IMR-90 (cell line): Measurements from ENCODE around the gene STEAP3. TPM values are rescaled to one million over a fixed set of nuclear protein-coding genes. Genes with fewer than 3 reads are reported as not detected.

Experiments used
- ATAC-seq: fragments of 200-7000 bp; cut with Tn5 transposase; 2 replicates; pipeline ENCODE4 v1.9.1; 2020; ENCODE audit warnings: low read depth, mild to moderate bottlenecking, moderate library complexity
- BruUV-seq: library from RNA; stranded (reverse); fragments of 400-500 nt; replicated peaks from 2 replicates; lab custom pipeline; 2021; lab: Mats Ljungman, UMichigan
- CTCF ChIA-PET: fragments of 300-600 bp; formaldehyde crosslinking; extraction: SDS; loops from one replicate; lab custom pipeline; 2021; ENCODE audit warnings: antibody characterized with exemption; lab: Yijun Ruan, JAX
- POLR2A ChIA-PET: fragments of 300-600 bp; sonication (Branson Sonifier 250); formaldehyde crosslinking; loops from one replicate; lab custom pipeline; 2022; ENCODE audit warnings: antibody characterized with exemption; ENCODE audit not compliant: unreplicated experiment; lab: Charles Lee
- DNase-seq: peaks from one replicate; pipeline ENCODE4 v3.0.0; 2013
- H2AFZ ChIP-seq: replicated peaks from 2 replicates; pipeline ENCODE3; 2013; ENCODE audit warnings: low read length, mild to moderate bottlenecking; ENCODE audit not compliant: poor library complexity
- H2AK5ac ChIP-seq: 2 replicates; pipeline ENCODE4 v1.6.1; 2013; ENCODE audit warnings: low read depth, low read length, inconsistent platforms
- H2AK9ac ChIP-seq: replicated peaks from 2 replicates; pipeline ENCODE3; 2013; ENCODE audit warnings: mild to moderate bottlenecking, low read depth, low read length, moderate library complexity; ENCODE audit not compliant: poor library complexity
- H2BK120ac ChIP-seq: 2 replicates; pipeline ENCODE4 v1.6.1; 2013; ENCODE audit warnings: low read depth, low read length, inconsistent platforms
- H2BK15ac ChIP-seq: 3 replicates; pipeline ENCODE4 v1.6.1; 2013; ENCODE audit warnings: low read depth, low read length, inconsistent platforms
- H2BK20ac ChIP-seq: 2 replicates; pipeline ENCODE4 v1.6.1; 2013; ENCODE audit warnings: low read depth, mild to moderate bottlenecking, inconsistent platforms, low read length, moderate library complexity
- H2BK5ac ChIP-seq: 2 replicates; pipeline ENCODE4 v1.6.1; 2013; ENCODE audit warnings: mild to moderate bottlenecking, low read depth, low read length, inconsistent platforms; ENCODE audit not compliant: poor library complexity, severe bottlenecking
- H3K14ac ChIP-seq: replicated peaks from 2 replicates; pipeline ENCODE4 v1.6.1; 2013; ENCODE audit warnings: low read depth, low read length, inconsistent platforms
- H3K18ac ChIP-seq: 2 replicates; pipeline ENCODE4 v1.6.1; 2013; ENCODE audit warnings: low read depth, low read length, control low read depth
- H3K23ac ChIP-seq: 2 replicates; pipeline ENCODE4 v1.6.1; 2013; ENCODE audit warnings: low read depth, low read length, inconsistent platforms
- H3K27ac ChIP-seq: 2 replicates; pipeline ENCODE4 v1.5.1; 2013; ENCODE audit warnings: mild to moderate bottlenecking, control low read depth, low read length; ENCODE audit not compliant: insufficient read depth
- H3K27me3 ChIP-seq: 2 replicates; pipeline ENCODE4 v1.6.1; 2013; ENCODE audit warnings: low read length; ENCODE audit not compliant: control insufficient read depth, insufficient read depth
- H3K36me3 ChIP-seq: 2 replicates; pipeline ENCODE4 v1.6.1; 2013; ENCODE audit warnings: low read length, mixed read lengths; ENCODE audit not compliant: control insufficient read depth, insufficient read depth
- H3K4ac ChIP-seq: 2 replicates; pipeline ENCODE4 v1.6.1; 2013; ENCODE audit warnings: low read depth, low read length, inconsistent platforms
- H3K4me1 ChIP-seq: 2 replicates; pipeline ENCODE4 v1.6.1; 2013; ENCODE audit warnings: low read length, mixed read lengths; ENCODE audit not compliant: control insufficient read depth, insufficient read depth
- H3K4me2 ChIP-seq: 2 replicates; pipeline ENCODE4 v1.6.1; 2013; ENCODE audit warnings: low read depth, mild to moderate bottlenecking, control low read depth, low read length, moderate library complexity
- H3K4me3 ChIP-seq: 2 replicates; pipeline ENCODE4 v1.5.1; 2013; ENCODE audit warnings: low read depth, mild to moderate bottlenecking, control low read depth, low read length, moderate library complexity; ENCODE audit not compliant: insufficient read depth
- H3K56ac ChIP-seq: 2 replicates; pipeline ENCODE4 v1.6.1; 2013; ENCODE audit warnings: low read length, inconsistent platforms; ENCODE audit not compliant: insufficient read depth; ENCODE audit errors: extremely low read depth
- H3K79me1 ChIP-seq, 2 experiments: 2 replicates each; pipeline ENCODE4 v1.6.1; 2013; ENCODE audit warnings: low read length in 2 of 2, inconsistent platforms in 1 of 2, low read depth in 1 of 2
- H3K9ac ChIP-seq: 2 replicates; pipeline ENCODE4 v1.6.1; 2013; ENCODE audit warnings: low read depth, low read length, control low read depth
- H3K9me1 ChIP-seq: 2 replicates; pipeline ENCODE4 v1.6.1; 2013; ENCODE audit warnings: low read length, inconsistent platforms; ENCODE audit not compliant: insufficient read depth
- H3K9me3 ChIP-seq: 2 replicates; pipeline ENCODE4 v1.6.1; 2013; ENCODE audit warnings: low read length; ENCODE audit not compliant: control insufficient read depth, insufficient read depth
- H4K20me1 ChIP-seq: 2 replicates; pipeline ENCODE4 v1.6.1; 2013; ENCODE audit warnings: low read length, inconsistent platforms; ENCODE audit not compliant: insufficient read depth
- H4K5ac ChIP-seq: 2 replicates; pipeline ENCODE4 v1.6.1; 2013; ENCODE audit warnings: mild to moderate bottlenecking, low read depth, low read length, control low read depth
- H4K8ac ChIP-seq, 2 experiments: 2 replicates each; pipeline ENCODE4 v1.6.1; 2013; ENCODE audit warnings: low read depth in 2 of 2, low read length in 2 of 2, control low read depth in 1 of 2, inconsistent platforms in 1 of 2
- H4K91ac ChIP-seq: 2 replicates; pipeline ENCODE4 v1.6.1; 2013; ENCODE audit warnings: low read depth, low read length, inconsistent platforms; ENCODE audit not compliant: insufficient read depth
- BHLHE40 ChIP-seq: fragments of 150-350 bp; IDR thresholded peaks from 2 replicates; pipeline ENCODE4 v1.6.1; 2016; ENCODE audit warnings: mild to moderate bottlenecking, low read depth, low read length
- CEBPB ChIP-seq: IDR thresholded peaks from 2 replicates; pipeline ENCODE4 v1.6.1; 2012; ENCODE audit warnings: low read depth, low read length, improper control_type of control experiment
- CHD1 ChIP-seq: IDR thresholded peaks from 2 replicates; pipeline ENCODE4 v1.6.1; 2012; ENCODE audit warnings: low read depth, low read length, improper control_type of control experiment
- MAFK ChIP-seq: IDR thresholded peaks from 2 replicates; pipeline ENCODE4 v1.6.1; 2012; ENCODE audit warnings: low read depth, low read length, improper control_type of control experiment
- MAZ ChIP-seq: IDR thresholded peaks from 2 replicates; pipeline ENCODE4 v1.6.1; 2012; ENCODE audit warnings: low read depth, mild to moderate bottlenecking, low read length, improper control_type of control experiment, moderate library complexity, borderline replicate concordance
- MXI1 ChIP-seq: IDR thresholded peaks from 2 replicates; pipeline ENCODE4 v1.6.1; 2012; ENCODE audit warnings: low read depth, mild to moderate bottlenecking, low read length, moderate library complexity, borderline replicate concordance
- NFE2L2 ChIP-seq: fragments of 150-350 bp; IDR thresholded peaks from 2 replicates; pipeline ENCODE4 v1.6.1; 2016; ENCODE audit warnings: low read depth, mild to moderate bottlenecking, low read length
- POLR2A ChIP-seq: IDR thresholded peaks from 2 replicates; pipeline ENCODE4 v1.6.1; 2012; ENCODE audit warnings: mild to moderate bottlenecking, low read depth, low read length
- RCOR1 ChIP-seq: IDR thresholded peaks from 2 replicates; pipeline ENCODE4 v1.6.1; 2012; ENCODE audit warnings: mild to moderate bottlenecking, low read length, improper control_type of control experiment; ENCODE audit not compliant: insufficient replicate concordance
- RFX5 ChIP-seq: IDR thresholded peaks from 2 replicates; pipeline ENCODE4 v1.8.0; 2012; ENCODE audit warnings: low read depth, mild to moderate bottlenecking, low read length, moderate library complexity
- SMC3 ChIP-seq: fragments of 150-350 bp; IDR thresholded peaks from 2 replicates; pipeline ENCODE4 v1.6.1; 2016; ENCODE audit warnings: low read depth, mild to moderate bottlenecking, antibody characterized with exemption, low read length, moderate library complexity
- WGBS, 2 experiments: methylation state at CpG; one replicate each; pipeline versions ENCODE4 v1.1.5 to v1.1.7; 2013; ENCODE audit warnings: missing lambda C conversion rate in 2 of 2; ENCODE audit not compliant: insufficient read length in 1 of 2; ENCODE audit errors: extremely low coverage in 2 of 2; 5-methylcytosine and 5-hydroxymethylcytosine counted together
- dilution Hi-C: fragments of 300-500 bp; cut with HindIII; formaldehyde crosslinking; loops from one replicate; pipeline ENCODE4 v1.14.3; 2018; ENCODE audit warnings: low sequenced_read_pairs; ENCODE audit not compliant: unreplicated experiment
- in situ Hi-C: fragments of 300-500 bp; cut with MboI; formaldehyde crosslinking; loops from 3 replicates; pipeline ENCODE4 v1.14.3; 2019; ENCODE audit warnings: low sequenced_read_pairs, inconsistent platforms, mixed read lengths
- intact Hi-C: fragments of 100-400 bp; cut with micrococcal nuclease; formaldehyde crosslinking; loops from 2 replicates; pipeline ENCODE4 v1.10.0; 2022
- polyA plus RNA-seq, 3 experiments: library from polyadenylated mRNA; depleted of rRNA; stranded (reverse); fragments of >200 nt; gene quantifications; 2 replicates each; pipeline ENCODE4 v1.2.3, GENCODE V29; 2012; ENCODE audit warnings: low replicate concordance in 1 of 3
- total RNA-seq: library from RNA; depleted of rRNA; stranded (reverse); fragments of >200 nt; gene quantifications from 2 replicates; pipeline ENCODE4 v1.2.3, GENCODE V29; 2012
- TF ChIP-seq, protein P1 (sequence below): conservative IDR thresholded peaks from 2 replicates; pipeline ENCODE4 v1.5.1; 2012; ENCODE audit warnings: mild to moderate bottlenecking, low read depth, low read length, improper control_type of control experiment
- TF ChIP-seq, protein P2 (sequence below): fragments of 150-350 bp; IDR thresholded peaks from 2 replicates; pipeline ENCODE4 v1.6.1; 2017; ENCODE audit warnings: mild to moderate bottlenecking, antibody characterized with exemption, low read length, low read depth

The STEAP3 gene
- total and polyA plus RNA-seq, 2 of the 4 experiments (the other 2 are of a cell fraction): 19.4 to 43.9 TPM

DNA sequence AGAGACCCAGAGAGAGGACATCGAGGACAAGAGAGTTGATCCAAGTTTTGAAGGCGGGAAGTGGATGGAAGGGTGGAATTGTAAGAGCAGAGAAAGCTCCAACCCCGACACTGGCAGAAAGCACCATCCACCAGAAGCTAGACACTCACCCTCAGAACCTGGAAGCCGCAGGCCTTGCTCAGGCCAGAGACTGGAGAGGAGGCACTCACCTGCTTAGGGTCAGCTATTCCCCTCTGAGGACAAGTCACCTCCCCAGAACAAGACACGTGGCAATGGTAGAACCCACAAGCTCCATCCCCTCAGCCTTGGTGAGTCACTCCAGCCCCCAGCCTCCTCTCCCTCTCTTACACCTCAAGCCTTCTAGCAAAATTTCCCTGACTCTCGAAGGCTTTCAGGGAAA lies 64.9 kb downstream of the STEAP3 start:
- no peak overlapping the region for H2BK15ac ChIP-seq
- no CpG with 5 or more reads among the region's 6 CpGs for whole genome bisulfite sequencing, 2 experiments
- dilution Hi-C loops (no loop called here), in situ Hi-C loops (loop anchor here (5.0 to 10.0 kb wide), 2 partner anchors 264 to 406 kb away; no protein-coding TSS in a partner anchor), intact Hi-C loops (no loop called here)
- no peak overlapping the region for H2BK5ac ChIP-seq
- no peak overlapping the region for H3K14ac ChIP-seq
- ChIA-PET CTCF (interaction anchor here (1.0 kb wide), 1 partner anchor 277 kb away, joined by 3 read pairs; no protein-coding TSS in a partner anchor), POLR2A (no interaction called here)
- H3K23ac ChIP-seq: no peak overlapping the region
- DNase-seq (no peak), ATAC-seq (no peak)
- no peak overlapping the region for H3K4me2 ChIP-seq
- H2AK5ac ChIP-seq: no peak overlapping the region
- H3K56ac ChIP-seq: no peak overlapping the region
- H3K9ac ChIP-seq: no peak overlapping the region
- H2AK9ac ChIP-seq: no peak overlapping the region
- H2BK20ac ChIP-seq: no peak overlapping the region
- H3K9me3 ChIP-seq: no peaks in the 10 kb centered on the region
- H3K18ac ChIP-seq: no peak overlapping the region
- H2BK120ac ChIP-seq: no peak overlapping the region
- TF ChIP-seq RCOR1 (no peak), NFE2L2 (no peak), MXI1 (no peak), BHLHE40 (no peak), MAZ (no peak), POLR2A (no peak), CEBPB (no peak), SMC3 (no peak), CHD1 (no peak), RFX5 (no peak), MAFK (no peak)
- TF ChIP-seq, protein P1, sequence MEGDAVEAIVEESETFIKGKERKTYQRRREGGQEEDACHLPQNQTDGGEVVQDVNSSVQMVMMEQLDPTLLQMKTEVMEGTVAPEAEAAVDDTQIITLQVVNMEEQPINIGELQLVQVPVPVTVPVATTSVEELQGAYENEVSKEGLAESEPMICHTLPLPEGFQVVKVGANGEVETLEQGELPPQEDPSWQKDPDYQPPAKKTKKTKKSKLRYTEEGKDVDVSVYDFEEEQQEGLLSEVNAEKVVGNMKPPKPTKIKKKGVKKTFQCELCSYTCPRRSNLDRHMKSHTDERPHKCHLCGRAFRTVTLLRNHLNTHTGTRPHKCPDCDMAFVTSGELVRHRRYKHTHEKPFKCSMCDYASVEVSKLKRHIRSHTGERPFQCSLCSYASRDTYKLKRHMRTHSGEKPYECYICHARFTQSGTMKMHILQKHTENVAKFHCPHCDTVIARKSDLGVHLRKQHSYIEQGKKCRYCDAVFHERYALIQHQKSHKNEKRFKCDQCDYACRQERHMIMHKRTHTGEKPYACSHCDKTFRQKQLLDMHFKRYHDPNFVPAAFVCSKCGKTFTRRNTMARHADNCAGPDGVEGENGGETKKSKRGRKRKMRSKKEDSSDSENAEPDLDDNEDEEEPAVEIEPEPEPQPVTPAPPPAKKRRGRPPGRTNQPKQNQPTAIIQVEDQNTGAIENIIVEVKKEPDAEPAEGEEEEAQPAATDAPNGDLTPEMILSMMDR: no peak
- TF ChIP-seq, protein P2, sequence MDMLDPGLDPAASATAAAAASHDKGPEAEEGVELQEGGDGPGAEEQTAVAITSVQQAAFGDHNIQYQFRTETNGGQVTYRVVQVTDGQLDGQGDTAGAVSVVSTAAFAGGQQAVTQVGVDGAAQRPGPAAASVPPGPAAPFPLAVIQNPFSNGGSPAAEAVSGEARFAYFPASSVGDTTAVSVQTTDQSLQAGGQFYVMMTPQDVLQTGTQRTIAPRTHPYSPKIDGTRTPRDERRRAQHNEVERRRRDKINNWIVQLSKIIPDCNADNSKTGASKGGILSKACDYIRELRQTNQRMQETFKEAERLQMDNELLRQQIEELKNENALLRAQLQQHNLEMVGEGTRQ: no peak
- H3K27ac ChIP-seq: no peak overlapping the region
- H3K79me1 ChIP-seq: no peaks in the 10 kb centered on the region
- peaks cover 2% of the 10 kb centered on the region; the same call in 1 of the 2 replicates for H3K4me1 ChIP-seq
- H3K36me3 ChIP-seq: no peaks in the 10 kb centered on the region
- 0 out of 2 replicates have a peak, but pooled peaks cover 3% of the 10 kb centered on the region for H3K9me1 ChIP-seq
- H4K20me1 ChIP-seq: no peaks in the 10 kb centered on the region
- BruUV-seq: no TSS peak
- no peak overlapping the region for H2AFZ ChIP-seq
- no peak overlapping the region for H3K4ac ChIP-seq
- no peak overlapping the region for H4K5ac ChIP-seq
- no peak overlapping the region for H4K91ac ChIP-seq
- H4K8ac ChIP-seq: no peak overlapping the region
- no peaks in the 10 kb centered on the region; the same call in 1 of the 2 replicates for H3K27me3 ChIP-seq
- H3K4me3 ChIP-seq: no peak overlapping the region
